SK-N-SH treated with all-trans-retinoic acid at 6 μM for 48 hours (cell line): ENCODE results near the gene ARHGAP28.

Experiments
- ATAC-seq: fragments of 200-7000 bp; cut with Tn5 transposase; 3 replicates; pipeline ENCODE4 v1.9.1; 2020; ENCODE audit warnings: mild to moderate bottlenecking, moderate library complexity
- ARNTL ChIP-seq: fragments of 450-650 bp; formaldehyde crosslinking; IDR thresholded peaks from 2 replicates; pipeline ENCODE4 v1.5.0; 2020; ENCODE audit warnings: low read depth, mild to moderate bottlenecking, moderate library complexity, borderline replicate concordance
- CSDC2 ChIP-seq: fragments of 250-450 bp; sonication (Bioruptor Pico); IDR thresholded peaks from 2 replicates; pipeline ENCODE4 v1.5.0; 2020; ENCODE audit warnings: mild to moderate bottlenecking, moderate library complexity
- GLIS3 ChIP-seq: fragments of 250-450 bp; sonication (Bioruptor Pico); IDR thresholded peaks from 2 replicates; pipeline ENCODE4 v1.5.0; 2020; ENCODE audit warnings: mild to moderate bottlenecking, moderate library complexity
- OSR1 ChIP-seq: fragments of 250-450 bp; sonication (Bioruptor Pico); IDR thresholded peaks from 2 replicates; pipeline ENCODE4 v1.8.0; 2022; ENCODE audit warnings: moderate library complexity, mild to moderate bottlenecking, inconsistent platforms
- PPARA ChIP-seq: fragments of 250-450 bp; sonication (Bioruptor Pico); IDR thresholded peaks from 2 replicates; pipeline ENCODE4 v1.5.0; 2020; ENCODE audit warnings: mild to moderate bottlenecking, borderline replicate concordance
- RARB ChIP-seq: fragments of 250-450 bp; sonication (Bioruptor Pico); IDR thresholded peaks from 2 replicates; pipeline ENCODE4 v1.8.0; 2021; ENCODE audit warnings: mild to moderate bottlenecking, moderate library complexity
- TCF4 ChIP-seq: fragments of 250-450 bp; sonication (Bioruptor Pico); IDR thresholded peaks from 2 replicates; pipeline ENCODE4 v1.8.0; 2021; ENCODE audit warnings: mild to moderate bottlenecking, moderate library complexity, borderline replicate concordance
- TOX ChIP-seq: fragments of 250-450 bp; sonication (Bioruptor Pico); IDR thresholded peaks from 2 replicates; pipeline ENCODE4 v1.8.0; 2021; ENCODE audit warnings: mild to moderate bottlenecking, moderate library complexity, borderline replicate concordance
- ZFP3 ChIP-seq: fragments of 250-450 bp; sonication (Bioruptor Pico); IDR thresholded peaks from 2 replicates; pipeline ENCODE4 v1.5.0; 2020; ENCODE audit warnings: mild to moderate bottlenecking, moderate library complexity
- ZFP30 ChIP-seq: fragments of 450-650 bp; formaldehyde crosslinking; IDR thresholded peaks from 2 replicates; pipeline ENCODE4 v1.5.0; 2022; ENCODE audit warnings: mild to moderate bottlenecking, moderate library complexity
- ZNF565 ChIP-seq: fragments of 450-650 bp; formaldehyde crosslinking; conservative IDR thresholded peaks from 2 replicates; pipeline ENCODE4 v1.5.0; 2020; ENCODE audit warnings: low read depth, mild to moderate bottlenecking, moderate library complexity
- ZNF70 ChIP-seq: fragments of 450-650 bp; formaldehyde crosslinking; IDR thresholded peaks from 2 replicates; pipeline ENCODE4 v1.5.0; 2020; ENCODE audit warnings: mild to moderate bottlenecking, moderate library complexity
- ZNF8 ChIP-seq: fragments of 450-650 bp; formaldehyde crosslinking; IDR thresholded peaks from 2 replicates; pipeline ENCODE4 v1.5.0; 2020; ENCODE audit warnings: mild to moderate bottlenecking, moderate library complexity
- TF ChIP-seq, protein P1 (sequence below): fragments of 250-450 bp; sonication (Bioruptor Pico); IDR thresholded peaks from 2 replicates; pipeline ENCODE4 v1.5.1; 2020; ENCODE audit warnings: low read depth, mild to moderate bottlenecking, moderate library complexity
- TF ChIP-seq, protein P2 (sequence below): fragments of 250-450 bp; sonication (Bioruptor Pico); IDR thresholded peaks from 2 replicates; pipeline ENCODE4 v1.5.1; 2021; ENCODE audit warnings: mild to moderate bottlenecking, moderate library complexity
- TF ChIP-seq, protein P3 (sequence below): fragments of 250-450 bp; sonication (Bioruptor Pico); IDR thresholded peaks from 2 replicates; pipeline ENCODE4 v1.5.0; 2020; ENCODE audit warnings: mild to moderate bottlenecking, moderate library complexity
- TF ChIP-seq, protein P4 (sequence below): fragments of 250-450 bp; sonication (Bioruptor Pico); IDR thresholded peaks from 2 replicates; pipeline ENCODE4 v1.8.0; 2021; ENCODE audit warnings: low read depth, mild to moderate bottlenecking, moderate library complexity, borderline replicate concordance
- TF ChIP-seq, protein P5 (sequence below): fragments of 250-450 bp; sonication (Bioruptor Pico); IDR thresholded peaks from 2 replicates; pipeline ENCODE4 v1.8.0; 2020; ENCODE audit warnings: mild to moderate bottlenecking, moderate library complexity, borderline replicate concordance

ARHGAP28 gene

DNA sequence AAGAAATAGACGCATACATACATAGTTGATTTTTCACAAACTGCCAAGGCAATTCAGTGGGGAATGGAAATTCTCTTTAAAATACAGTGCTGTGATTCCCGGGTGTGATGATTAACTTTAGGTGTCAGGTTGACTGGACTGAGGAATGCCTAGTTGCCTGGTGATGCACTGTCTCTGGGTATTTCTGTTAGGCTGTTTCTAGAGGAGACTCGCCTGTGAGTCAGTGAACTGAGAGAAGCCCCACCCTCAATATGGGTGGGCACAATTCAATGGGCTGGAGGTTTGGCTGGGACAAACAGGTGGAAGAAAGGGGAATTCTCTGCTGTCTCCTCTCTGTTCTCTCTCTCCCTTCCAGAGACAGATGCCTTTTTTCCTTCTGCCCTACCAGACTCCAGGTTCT lies 187.6 kb downstream of the ARHGAP28 start (continued):
- TF ChIP-seq, protein P1, sequence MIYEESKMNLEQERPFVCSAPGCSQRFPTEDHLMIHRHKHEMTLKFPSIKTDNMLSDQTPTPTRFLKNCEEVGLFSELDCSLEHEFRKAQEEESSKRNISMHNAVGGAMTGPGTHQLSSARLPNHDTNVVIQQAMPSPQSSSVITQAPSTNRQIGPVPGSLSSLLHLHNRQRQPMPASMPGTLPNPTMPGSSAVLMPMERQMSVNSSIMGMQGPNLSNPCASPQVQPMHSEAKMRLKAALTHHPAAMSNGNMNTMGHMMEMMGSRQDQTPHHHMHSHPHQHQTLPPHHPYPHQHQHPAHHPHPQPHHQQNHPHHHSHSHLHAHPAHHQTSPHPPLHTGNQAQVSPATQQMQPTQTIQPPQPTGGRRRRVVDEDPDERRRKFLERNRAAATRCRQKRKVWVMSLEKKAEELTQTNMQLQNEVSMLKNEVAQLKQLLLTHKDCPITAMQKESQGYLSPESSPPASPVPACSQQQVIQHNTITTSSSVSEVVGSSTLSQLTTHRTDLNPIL (CRISPR knock-in tag) = no peak
- no peak for TF ChIP-seq ARNTL (CRISPR knock-in tag)

DNA sequence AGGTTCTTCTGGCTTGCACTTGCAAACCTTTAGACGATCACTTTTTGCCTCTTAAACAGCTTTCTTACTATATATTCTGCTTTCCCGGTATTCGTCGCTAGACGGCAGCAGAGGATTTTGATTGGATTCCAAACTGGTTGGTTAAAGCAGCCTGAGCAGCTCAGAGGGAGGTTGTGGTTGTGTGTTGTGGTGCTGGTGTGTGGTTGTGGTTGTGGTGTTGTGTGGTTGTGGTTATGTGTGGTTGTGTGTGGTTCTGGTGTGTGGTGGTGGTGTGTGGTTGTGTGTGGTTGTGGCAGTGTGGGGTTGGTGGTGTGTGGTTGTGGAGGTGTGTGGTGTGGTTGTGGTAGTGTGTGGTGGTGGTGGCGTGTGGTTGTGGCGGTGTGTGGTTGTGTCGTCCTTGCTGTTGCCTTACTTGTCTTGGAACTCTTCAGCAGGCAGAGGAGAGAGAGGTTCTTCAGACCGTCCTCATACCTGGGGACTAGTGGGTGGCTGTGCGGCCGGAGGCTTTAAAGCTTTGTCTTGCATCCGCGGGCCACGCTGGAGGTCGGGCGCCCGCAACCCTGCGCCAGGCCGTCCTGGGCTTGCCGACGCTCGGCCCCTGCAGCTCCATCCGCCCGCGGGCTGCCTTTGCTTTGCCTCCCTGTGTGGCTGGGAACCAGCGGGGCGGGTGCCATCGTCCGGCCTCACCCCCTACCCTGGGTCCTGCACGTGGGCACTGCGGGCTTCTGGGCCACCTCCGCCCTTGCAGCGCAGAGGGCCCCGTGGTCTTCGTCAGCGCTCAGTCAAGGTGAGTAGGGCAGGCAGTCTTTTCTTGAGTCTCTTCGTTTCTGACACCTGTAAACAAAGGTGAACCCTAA lies 190.8 kb downstream of the ARHGAP28 start:
- peak; percentile 61; the same call in 2 of the 3 replicates for ATAC-seq
- TF ChIP-seq ZFP3 (CRISPR knock-in tag) (no peak), GLIS3 (no peak), ZNF8 (CRISPR knock-in tag) (no peak)

DNA sequence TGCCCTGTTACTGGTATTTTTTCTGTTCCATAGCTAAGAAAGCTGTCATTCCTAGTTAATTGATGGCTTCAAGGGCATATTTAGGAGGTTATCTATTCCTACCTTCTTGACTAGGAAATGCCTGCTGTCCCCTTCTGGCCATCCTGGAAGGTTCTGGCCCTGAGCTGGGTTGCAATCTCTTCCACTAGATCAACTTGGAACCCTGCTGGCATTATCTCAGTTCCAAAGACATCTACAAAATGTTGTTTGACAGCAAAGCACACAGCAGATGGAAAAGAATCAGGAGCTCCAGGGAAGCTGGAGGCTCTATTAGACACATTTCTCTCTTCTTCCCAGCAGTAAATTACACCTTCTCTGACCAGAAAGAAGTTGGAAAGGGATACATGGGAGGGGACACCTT lies 192.1 kb downstream of the ARHGAP28 start:
- no peak for ATAC-seq
- no peak for TF ChIP-seq TCF4
- TF ChIP-seq ZNF8 (CRISPR knock-in tag) = no peak
- TF ChIP-seq ZFP30 (CRISPR knock-in tag) = no peak
- TF ChIP-seq GLIS3 = no peak
- TF ChIP-seq, protein P2, sequence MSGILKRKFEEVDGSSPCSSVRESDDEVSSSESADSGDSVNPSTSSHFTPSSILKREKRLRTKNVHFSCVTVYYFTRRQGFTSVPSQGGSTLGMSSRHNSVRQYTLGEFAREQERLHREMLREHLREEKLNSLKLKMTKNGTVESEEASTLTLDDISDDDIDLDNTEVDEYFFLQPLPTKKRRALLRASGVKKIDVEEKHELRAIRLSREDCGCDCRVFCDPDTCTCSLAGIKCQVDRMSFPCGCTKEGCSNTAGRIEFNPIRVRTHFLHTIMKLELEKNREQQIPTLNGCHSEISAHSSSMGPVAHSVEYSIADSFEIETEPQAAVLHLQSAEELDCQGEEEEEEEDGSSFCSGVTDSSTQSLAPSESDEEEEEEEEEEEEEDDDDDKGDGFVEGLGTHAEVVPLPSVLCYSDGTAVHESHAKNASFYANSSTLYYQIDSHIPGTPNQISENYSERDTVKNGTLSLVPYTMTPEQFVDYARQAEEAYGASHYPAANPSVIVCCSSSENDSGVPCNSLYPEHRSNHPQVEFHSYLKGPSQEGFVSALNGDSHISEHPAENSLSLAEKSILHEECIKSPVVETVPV (CRISPR knock-in tag) = no peak

DNA sequence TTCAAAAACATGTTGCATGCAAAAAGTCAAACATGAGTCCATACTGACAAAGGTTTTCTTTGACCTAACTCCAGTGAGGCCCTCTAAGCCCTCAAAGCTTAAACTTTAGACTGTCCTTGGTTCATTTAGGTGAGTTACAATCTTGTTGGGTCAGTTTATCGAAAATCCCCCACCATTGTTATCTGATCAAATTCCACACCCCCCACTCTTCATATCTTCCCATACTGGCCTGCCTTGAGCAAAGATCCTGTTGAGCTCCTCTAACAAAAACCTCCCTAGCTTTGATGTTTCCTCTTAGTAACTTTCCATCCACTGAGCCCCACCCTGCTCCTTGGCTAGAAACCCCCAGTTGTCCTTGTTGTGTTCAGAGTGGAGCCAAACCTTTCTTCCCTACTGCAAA lies 193.7 kb downstream of the ARHGAP28 start:
- TF ChIP-seq ZNF70 (CRISPR knock-in tag) = no peak
- TF ChIP-seq, protein P3, sequence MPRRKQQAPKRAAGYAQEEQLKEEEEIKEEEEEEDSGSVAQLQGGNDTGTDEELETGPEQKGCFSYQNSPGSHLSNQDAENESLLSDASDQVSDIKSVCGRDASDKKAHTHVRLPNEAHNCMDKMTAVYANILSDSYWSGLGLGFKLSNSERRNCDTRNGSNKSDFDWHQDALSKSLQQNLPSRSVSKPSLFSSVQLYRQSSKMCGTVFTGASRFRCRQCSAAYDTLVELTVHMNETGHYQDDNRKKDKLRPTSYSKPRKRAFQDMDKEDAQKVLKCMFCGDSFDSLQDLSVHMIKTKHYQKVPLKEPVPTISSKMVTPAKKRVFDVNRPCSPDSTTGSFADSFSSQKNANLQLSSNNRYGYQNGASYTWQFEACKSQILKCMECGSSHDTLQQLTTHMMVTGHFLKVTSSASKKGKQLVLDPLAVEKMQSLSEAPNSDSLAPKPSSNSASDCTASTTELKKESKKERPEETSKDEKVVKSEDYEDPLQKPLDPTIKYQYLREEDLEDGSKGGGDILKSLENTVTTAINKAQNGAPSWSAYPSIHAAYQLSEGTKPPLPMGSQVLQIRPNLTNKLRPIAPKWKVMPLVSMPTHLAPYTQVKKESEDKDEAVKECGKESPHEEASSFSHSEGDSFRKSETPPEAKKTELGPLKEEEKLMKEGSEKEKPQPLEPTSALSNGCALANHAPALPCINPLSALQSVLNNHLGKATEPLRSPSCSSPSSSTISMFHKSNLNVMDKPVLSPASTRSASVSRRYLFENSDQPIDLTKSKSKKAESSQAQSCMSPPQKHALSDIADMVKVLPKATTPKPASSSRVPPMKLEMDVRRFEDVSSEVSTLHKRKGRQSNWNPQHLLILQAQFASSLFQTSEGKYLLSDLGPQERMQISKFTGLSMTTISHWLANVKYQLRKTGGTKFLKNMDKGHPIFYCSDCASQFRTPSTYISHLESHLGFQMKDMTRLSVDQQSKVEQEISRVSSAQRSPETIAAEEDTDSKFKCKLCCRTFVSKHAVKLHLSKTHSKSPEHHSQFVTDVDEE (CRISPR knock-in tag) = no peak
- no peak for TF ChIP-seq ZNF565 (CRISPR knock-in tag)
- TF ChIP-seq CSDC2 (CRISPR knock-in tag) = no peak
- TF ChIP-seq GLIS3 = no peak
- TF ChIP-seq ZNF8 (CRISPR knock-in tag) = no peak
- TF ChIP-seq ARNTL (CRISPR knock-in tag) = no peak
- TF ChIP-seq, protein P4, sequence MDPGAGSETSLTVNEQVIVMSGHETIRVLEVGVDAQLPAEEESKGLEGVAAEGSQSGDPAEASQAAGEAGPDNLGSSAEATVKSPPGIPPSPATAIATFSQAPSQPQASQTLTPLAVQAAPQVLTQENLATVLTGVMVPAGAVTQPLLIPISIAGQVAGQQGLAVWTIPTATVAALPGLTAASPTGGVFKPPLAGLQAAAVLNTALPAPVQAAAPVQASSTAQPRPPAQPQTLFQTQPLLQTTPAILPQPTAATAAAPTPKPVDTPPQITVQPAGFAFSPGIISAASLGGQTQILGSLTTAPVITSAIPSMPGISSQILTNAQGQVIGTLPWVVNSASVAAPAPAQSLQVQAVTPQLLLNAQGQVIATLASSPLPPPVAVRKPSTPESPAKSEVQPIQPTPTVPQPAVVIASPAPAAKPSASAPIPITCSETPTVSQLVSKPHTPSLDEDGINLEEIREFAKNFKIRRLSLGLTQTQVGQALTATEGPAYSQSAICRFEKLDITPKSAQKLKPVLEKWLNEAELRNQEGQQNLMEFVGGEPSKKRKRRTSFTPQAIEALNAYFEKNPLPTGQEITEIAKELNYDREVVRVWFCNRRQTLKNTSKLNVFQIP (CRISPR knock-in tag) = no peak
- TF ChIP-seq, protein P1 (CRISPR knock-in tag) = no peak
- TF ChIP-seq TOX (CRISPR knock-in tag) = no peak
- no peak for TF ChIP-seq PPARA (CRISPR knock-in tag)
- no peak for TF ChIP-seq OSR1 (CRISPR knock-in tag)
- TF ChIP-seq, protein P2 (CRISPR knock-in tag) = no peak
- no peak for TF ChIP-seq ZFP30 (CRISPR knock-in tag)
- no peak for TF ChIP-seq ZFP3 (CRISPR knock-in tag)
- TF ChIP-seq, protein P5, sequence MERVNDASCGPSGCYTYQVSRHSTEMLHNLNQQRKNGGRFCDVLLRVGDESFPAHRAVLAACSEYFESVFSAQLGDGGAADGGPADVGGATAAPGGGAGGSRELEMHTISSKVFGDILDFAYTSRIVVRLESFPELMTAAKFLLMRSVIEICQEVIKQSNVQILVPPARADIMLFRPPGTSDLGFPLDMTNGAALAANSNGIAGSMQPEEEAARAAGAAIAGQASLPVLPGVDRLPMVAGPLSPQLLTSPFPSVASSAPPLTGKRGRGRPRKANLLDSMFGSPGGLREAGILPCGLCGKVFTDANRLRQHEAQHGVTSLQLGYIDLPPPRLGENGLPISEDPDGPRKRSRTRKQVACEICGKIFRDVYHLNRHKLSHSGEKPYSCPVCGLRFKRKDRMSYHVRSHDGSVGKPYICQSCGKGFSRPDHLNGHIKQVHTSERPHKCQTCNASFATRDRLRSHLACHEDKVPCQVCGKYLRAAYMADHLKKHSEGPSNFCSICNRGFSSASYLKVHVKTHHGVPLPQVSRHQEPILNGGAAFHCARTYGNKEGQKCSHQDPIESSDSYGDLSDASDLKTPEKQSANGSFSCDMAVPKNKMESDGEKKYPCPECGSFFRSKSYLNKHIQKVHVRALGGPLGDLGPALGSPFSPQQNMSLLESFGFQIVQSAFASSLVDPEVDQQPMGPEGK (CRISPR knock-in tag) = no peak
- no peak for TF ChIP-seq RARB (CRISPR knock-in tag)
- no peak for ATAC-seq
